Colonic mucosa (tissue), 4 donors: ENCODE data around the gene BRD7. TPM values are rescaled to one million over a fixed set of nuclear protein-coding genes. Genes with fewer than 3 reads are reported as not detected.

Experiments used
- DNase-seq: peaks from one replicate; pipeline ENCODE4 v3.0.0-alpha.2; 2020
- H3K27ac ChIP-seq: fragments of 200-600 bp; one replicate; pipeline ENCODE4 v1.8.0; 2021
- H3K27me3 ChIP-seq: fragments of 200-600 bp; one replicate; pipeline ENCODE4 v1.8.0; 2021
- H3K36me3 ChIP-seq: fragments of 200-600 bp; one replicate; pipeline ENCODE4 v1.8.0; 2021
- H3K4me1 ChIP-seq: fragments of 200-600 bp; one replicate; pipeline ENCODE4 v1.8.0; 2021; ENCODE audit warnings: mild to moderate bottlenecking
- H3K4me3 ChIP-seq: fragments of 200-600 bp; one replicate; pipeline ENCODE4 v1.8.0; 2021
- H3K9ac ChIP-seq, 2 donors: one replicate each; pipeline ENCODE4 v1.7.0; 2013; ENCODE audit warnings: control low read depth in 2 of 2, low read depth in 2 of 2, low read length in 2 of 2
- H3K9me3 ChIP-seq: fragments of 200-600 bp; one replicate; pipeline ENCODE4 v1.8.0; 2021
- intact Hi-C: fragments of 100-400 bp; cut with DNase I; formaldehyde crosslinking; loops from one replicate; pipeline ENCODE4 v1.14.1; 2022
- total RNA-seq, 2 donors: library from RNA; stranded (reverse); fragmentation: NEBNext Ultra II Directional in 1 of 2; extraction: Animal tissue kit (Norgen Biotek cat#: 25700) in 1 of 2; gene quantifications; one replicate each; pipeline ENCODE4 v1.2.1, GENCODE V29; 2021
- TF ChIP-seq, protein P1 (sequence below): fragments of 200-600 bp; IDR thresholded peaks from one replicate; pipeline ENCODE4 v1.8.0; 2022; ENCODE audit warnings: antibody characterized with exemption, mild to moderate bottlenecking
- donor health status: healthy.
- donor health status: DM: no; HTN: no; CAD: no.
- donor health status: DM: no; HTN: no; CAD: no.

BRD7 gene
- total RNA-seq, 2 donors from 2014 or later = 69.9 to 76.3 TPM

DNA sequence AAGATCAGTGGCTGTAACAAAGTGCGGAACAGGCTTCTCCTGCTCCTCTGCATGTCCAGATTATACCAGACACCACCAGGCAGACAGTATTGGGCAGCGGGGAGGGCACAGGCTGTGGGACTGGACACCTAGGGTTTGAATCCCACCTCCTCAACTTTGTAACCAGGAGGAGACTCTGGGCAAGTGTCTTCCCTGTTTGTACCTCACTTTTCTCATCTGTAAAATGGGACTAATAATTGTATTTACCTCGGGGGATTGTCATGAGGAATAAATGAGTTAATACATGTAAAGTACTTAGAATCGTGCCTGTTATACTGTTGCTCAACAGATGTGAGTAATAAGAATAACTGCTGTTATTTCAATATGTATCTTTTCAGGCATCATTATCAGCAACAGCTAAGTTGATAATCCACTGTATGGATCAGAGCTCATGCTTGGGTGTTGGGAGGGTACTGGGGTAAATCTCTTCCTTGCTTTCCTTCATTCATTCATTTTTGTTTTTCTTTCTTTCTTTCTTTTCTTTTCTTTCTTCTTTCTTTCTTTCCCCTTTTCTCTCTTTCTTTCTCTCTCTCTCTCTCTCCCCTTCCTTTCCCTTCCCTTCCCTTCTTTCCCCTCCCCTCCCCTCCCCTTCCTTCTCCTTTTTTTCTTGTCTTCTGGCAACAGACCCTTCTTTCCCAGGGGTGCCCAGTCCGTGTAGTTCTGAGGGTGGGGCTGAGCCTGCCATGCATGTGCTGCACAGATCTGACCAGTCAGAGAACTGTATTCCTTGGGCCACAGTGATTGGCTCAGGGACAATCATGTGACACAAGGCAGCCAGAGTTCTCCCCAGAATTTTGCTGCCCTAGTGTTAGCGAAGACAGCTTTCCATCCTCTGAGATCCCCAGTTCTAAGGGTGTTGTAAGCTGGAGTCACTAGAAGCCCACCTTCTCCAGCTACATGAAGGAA is 25.3 kb upstream of the BRD7 start:
- intact Hi-C loops = no loop called here
- no peak for DNase-seq
- TF ChIP-seq, protein P1, sequence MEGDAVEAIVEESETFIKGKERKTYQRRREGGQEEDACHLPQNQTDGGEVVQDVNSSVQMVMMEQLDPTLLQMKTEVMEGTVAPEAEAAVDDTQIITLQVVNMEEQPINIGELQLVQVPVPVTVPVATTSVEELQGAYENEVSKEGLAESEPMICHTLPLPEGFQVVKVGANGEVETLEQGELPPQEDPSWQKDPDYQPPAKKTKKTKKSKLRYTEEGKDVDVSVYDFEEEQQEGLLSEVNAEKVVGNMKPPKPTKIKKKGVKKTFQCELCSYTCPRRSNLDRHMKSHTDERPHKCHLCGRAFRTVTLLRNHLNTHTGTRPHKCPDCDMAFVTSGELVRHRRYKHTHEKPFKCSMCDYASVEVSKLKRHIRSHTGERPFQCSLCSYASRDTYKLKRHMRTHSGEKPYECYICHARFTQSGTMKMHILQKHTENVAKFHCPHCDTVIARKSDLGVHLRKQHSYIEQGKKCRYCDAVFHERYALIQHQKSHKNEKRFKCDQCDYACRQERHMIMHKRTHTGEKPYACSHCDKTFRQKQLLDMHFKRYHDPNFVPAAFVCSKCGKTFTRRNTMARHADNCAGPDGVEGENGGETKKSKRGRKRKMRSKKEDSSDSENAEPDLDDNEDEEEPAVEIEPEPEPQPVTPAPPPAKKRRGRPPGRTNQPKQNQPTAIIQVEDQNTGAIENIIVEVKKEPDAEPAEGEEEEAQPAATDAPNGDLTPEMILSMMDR = no peak
- no peaks in the 10 kb centered on the region for H3K27me3 ChIP-seq
- no peak overlapping the region for H3K4me3 ChIP-seq
- H3K9ac ChIP-seq = no peak overlapping the region
- no peak overlapping the region for H3K27ac ChIP-seq
- no peaks in the 10 kb centered on the region for H3K9me3 ChIP-seq
- H3K36me3 ChIP-seq = no peaks in the 10 kb centered on the region
- H3K4me1 ChIP-seq = no peaks in the 10 kb centered on the region

DNA sequence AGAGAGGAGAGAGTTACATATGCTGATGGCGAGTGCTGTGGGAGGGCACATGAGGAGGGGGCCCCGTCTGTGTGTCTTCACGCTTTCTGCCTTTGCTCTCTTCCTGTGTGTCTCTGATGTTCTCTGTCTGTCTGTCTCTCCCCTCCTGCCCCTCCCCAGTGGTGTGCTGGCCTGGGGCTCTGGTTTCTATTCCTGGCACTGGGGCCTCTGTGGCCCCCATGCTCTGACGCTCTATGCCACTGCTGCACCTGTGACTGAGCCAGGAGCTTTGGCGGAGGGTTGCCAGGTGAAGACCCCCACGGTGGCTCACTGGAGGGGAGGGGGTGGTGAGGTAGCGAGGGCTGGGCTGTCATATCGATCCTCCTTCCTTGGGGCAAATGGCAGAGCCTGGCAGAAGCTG is 24.6 kb upstream of the BRD7 start:
- H3K27me3 ChIP-seq = no peaks in the 10 kb centered on the region
- H3K4me3 ChIP-seq = no peak overlapping the region
- TF ChIP-seq, protein P1 = no peak
- H3K9me3 ChIP-seq = no peaks in the 10 kb centered on the region
- no peaks in the 10 kb centered on the region for H3K4me1 ChIP-seq
- intact Hi-C loops = no loop called here
- H3K27ac ChIP-seq = no peak overlapping the region
- H3K9ac ChIP-seq = no peak overlapping the region
- no peaks in the 10 kb centered on the region for H3K36me3 ChIP-seq
- no peak for DNase-seq

DNA sequence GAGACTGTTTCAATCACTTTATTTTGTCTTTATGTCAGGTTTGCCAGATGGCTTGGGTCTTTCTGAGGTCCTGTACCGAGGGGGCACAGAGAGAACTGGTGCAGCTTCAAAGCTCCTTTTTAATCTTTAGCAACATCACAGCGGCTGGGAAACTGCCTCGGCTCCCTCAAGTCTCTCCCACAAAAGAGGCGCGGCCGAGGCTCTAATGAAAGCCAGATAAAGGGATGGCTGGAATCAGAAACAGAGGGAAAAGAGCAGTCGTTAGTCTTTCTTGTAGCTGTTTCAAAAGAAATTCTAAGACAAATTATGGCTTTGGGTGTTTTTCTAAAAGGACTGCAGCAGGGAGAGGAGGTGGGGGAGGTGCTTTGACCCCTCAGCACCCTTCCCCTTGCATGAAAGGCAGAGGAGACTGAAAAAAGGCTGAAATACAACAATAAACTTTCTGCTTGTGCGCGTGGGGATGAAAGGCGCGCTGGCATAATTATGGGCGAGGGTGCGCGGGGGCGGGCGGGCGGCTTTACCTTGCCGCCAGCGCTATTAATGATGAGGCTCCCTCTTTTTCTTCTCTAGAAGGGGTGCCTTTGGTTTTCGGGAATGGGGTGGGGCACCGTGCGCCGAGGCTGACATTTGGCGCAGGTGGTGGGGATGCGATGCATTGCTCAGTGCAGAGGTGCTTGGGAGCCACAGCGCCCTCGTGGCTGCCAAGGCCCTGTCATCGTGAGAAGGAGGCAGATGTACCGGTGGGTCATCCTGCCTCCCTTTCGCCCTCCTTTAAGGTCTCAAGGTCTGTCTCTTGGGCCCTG is 22.3 kb upstream of the BRD7 start:
- H3K36me3 ChIP-seq = no peaks in the 10 kb centered on the region

DNA sequence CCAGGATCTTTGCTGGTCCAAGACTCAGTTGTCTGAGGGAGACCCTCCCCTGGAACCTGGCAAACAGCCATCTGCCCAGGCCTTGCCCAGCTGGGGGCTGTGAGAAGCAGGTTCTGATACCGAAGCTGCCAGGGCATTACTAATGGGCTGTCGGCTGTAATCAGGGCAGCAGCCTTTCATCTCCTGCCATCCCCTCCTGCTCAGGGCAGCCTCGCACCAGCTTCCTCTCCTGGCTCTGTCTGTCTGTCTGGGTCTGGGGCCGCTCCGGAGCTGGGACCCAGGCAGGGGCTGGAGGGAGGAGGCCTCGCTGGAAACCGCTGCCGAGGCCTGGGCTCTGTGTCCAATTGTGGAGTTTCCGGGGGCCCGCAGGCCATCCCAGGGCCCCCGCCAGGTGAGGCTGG is 21.6 kb upstream of the BRD7 start:
- H3K9ac ChIP-seq = no peak overlapping the region
- TF ChIP-seq, protein P1 = no peak
- no peaks in the 10 kb centered on the region for H3K36me3 ChIP-seq
- no peaks in the 10 kb centered on the region for H3K9me3 ChIP-seq
- no peak overlapping the region for H3K4me3 ChIP-seq
- no peak for DNase-seq
- no peak overlapping the region for H3K27ac ChIP-seq
- intact Hi-C loops = no loop called here
- no peaks in the 10 kb centered on the region for H3K27me3 ChIP-seq
- no peaks in the 10 kb centered on the region for H3K4me1 ChIP-seq

More for the DNA sequence above, 22.3 kb upstream of the BRD7 start:
- Histone ChIP-seq H3K4me3 (no peak overlapping the region), H3K27me3 (no peaks in the 10 kb centered on the region), H3K9me3 (no peaks in the 10 kb centered on the region), H3K27ac (no peak overlapping the region), H3K4me1 (no peaks in the 10 kb centered on the region), H3K9ac (no peak overlapping the region)
- TF ChIP-seq, protein P1 = no peak
- intact Hi-C loops = no loop called here
- no peak for DNase-seq

DNA sequence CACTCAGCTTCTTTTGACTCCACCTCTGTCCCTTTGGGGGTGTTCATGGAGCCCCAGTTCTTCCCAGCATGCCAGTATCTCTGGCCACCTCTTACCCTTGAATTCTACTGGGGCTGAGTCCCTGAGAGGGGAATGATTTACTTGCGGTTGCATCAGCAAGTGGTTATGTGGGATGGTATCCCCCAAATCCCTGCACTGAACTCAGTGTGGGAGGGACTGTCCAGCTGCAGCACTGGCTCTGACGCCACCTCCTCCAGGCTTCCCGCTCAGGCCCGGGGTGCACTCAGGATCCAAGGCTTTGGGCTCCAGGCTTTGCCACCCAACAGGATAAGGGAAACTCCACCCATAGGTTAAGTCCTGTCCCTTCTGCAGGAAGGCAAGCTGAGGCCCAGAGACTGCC is 21.1 kb upstream of the BRD7 start:
- no peaks in the 10 kb centered on the region for H3K4me1 ChIP-seq
- intact Hi-C loops = no loop called here
- no peak overlapping the region for H3K4me3 ChIP-seq
- TF ChIP-seq, protein P1 = no peak
- H3K36me3 ChIP-seq = no peaks in the 10 kb centered on the region
- no peaks in the 10 kb centered on the region for H3K9me3 ChIP-seq
- no peak for DNase-seq
- no peaks in the 10 kb centered on the region for H3K27me3 ChIP-seq
- no peak overlapping the region for H3K27ac ChIP-seq
- no peak overlapping the region for H3K9ac ChIP-seq
